Endothelial cell of umbilical vein (primary cell): ENCODE measurements around the gene DPH6.

Experiments used
- CTCF ChIP-seq, 2 donors: IDR thresholded peaks; 1 replicate in 1 of 2; 2 replicates in 1 of 2; pipeline ENCODE4 v1.5.1; 2011; ENCODE audit warnings: low read length in 2 of 2, mild to moderate bottlenecking in 2 of 2, moderate library complexity in 2 of 2, control low read depth in 1 of 2, inconsistent platforms in 1 of 2, low read depth in 1 of 2; ENCODE audit not compliant: insufficient read depth in 1 of 2; ENCODE audit errors: extremely low read depth in 1 of 2
- EZH2 ChIP-seq: IDR thresholded peaks from 2 replicates; pipeline ENCODE4 v1.6.1; 2012; ENCODE audit warnings: borderline replicate concordance, low read depth, mild to moderate bottlenecking, moderate library complexity, low read length, inconsistent platforms; ENCODE audit not compliant: severe bottlenecking
- JUN ChIP-seq: IDR thresholded peaks from 2 replicates; pipeline ENCODE4 v1.6.1; 2011; ENCODE audit warnings: borderline replicate concordance, low read depth; ENCODE audit not compliant: insufficient read length, insufficient read depth
- MAX ChIP-seq: IDR thresholded peaks from 2 replicates; pipeline ENCODE4 v1.6.1; 2011; ENCODE audit not compliant: insufficient read depth, insufficient read length
- MYC ChIP-seq: IDR thresholded peaks from one replicate; pipeline ENCODE4 v1.6.1; 2011; ENCODE audit warnings: mild to moderate bottlenecking, low read depth, low read length
- POLR2A ChIP-seq: IDR thresholded peaks from 2 replicates; pipeline ENCODE4 v1.6.1; 2012; ENCODE audit warnings: low read depth, mild to moderate bottlenecking, control low read depth, low read length
- POLR2AphosphoS5 ChIP-seq: IDR thresholded peaks from 2 replicates; pipeline ENCODE4 v1.6.1; 2012; ENCODE audit warnings: low read depth, mild to moderate bottlenecking, control low read depth, low read length, moderate library complexity; ENCODE audit not compliant: insufficient read depth

GRCh38 chr15:35549567-35549966 lies 3.6 kb upstream of the DPH6 start:
- TF ChIP-seq CTCF (IDR thresholded peaks at IDR 0.05; ENCODE audit: extremely low read depth in 1 of 2, insufficient read depth in 1 of 2, low read depth in 1 of 2, low read length in 2 of 2) (no peak), JUN (no peak), POLR2A (no peak), POLR2AphosphoS5 (no peak), EZH2 (no peak), MYC (no peak), MAX (no peak)
